ENCODE measurements around the gene ATG101. TPM values are rescaled to one million over a fixed set of nuclear protein-coding genes. Genes with fewer than 3 reads are reported as not detected.
A peak's percentile ranks its signal among the peaks of the same experiment; 100 is the strongest.

The ATG101 gene
- total and polyA plus RNA-seq, 5 donors from 2014 or later, result 30.1 to 38.2 (median 33.5) TPM

DNA sequence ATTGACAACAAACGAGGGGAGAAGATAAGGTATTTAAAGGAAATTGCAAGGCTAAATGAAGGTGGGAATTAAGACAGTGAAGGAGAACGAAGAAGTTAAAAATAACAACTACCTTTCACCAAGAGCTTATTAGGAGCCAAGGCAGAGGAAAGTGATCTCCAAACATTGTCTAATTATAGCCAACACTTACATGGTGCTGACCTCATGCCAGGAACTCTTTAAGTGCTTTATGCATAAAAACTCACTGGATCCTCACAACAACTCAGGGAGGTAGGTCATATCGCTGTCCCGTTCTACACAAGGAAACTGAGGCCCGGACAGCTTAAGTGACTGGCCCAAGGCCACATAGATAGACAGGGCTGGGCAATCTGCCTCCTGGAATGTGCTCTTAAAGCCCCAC lies 43.5 kb upstream of the ATG101 start:
- Mint-ChIP-seq H3K9me3 (no peaks in the 10 kb centered on the region), H3K27ac (peak overlapping the region in 2 of 3 donors; percentile 10 to 88), H3K36me3 (no peaks in the 10 kb centered on the region), H3K4me3 (peak overlapping the region in 1 of 4 donors; percentile 78), H3K4me1 (peaks cover 9 to 36% (median 15%) of the 10 kb centered on the region in 4 donors), H3K27me3 (peaks cover 11% of the 10 kb centered on the region)
- Histone ChIP-seq H3K4me1 (ENCODE audit: control insufficient read depth, insufficient read depth, low read length, poor library complexity, severe bottlenecking) (peaks cover 35% of the 10 kb centered on the region), H3K27me3 (ENCODE audit: control insufficient read depth, insufficient read depth, low read length) (no peaks in the 10 kb centered on the region), H3K27ac (ENCODE audit: insufficient read depth, low read length, poor library complexity, severe bottlenecking) (peak overlapping the region; percentile 64), H3K9me3 (ENCODE audit: control insufficient read depth in 2 of 2, low read length in 2 of 2) (no peaks in the 10 kb centered on the region), H3K4me3 (ENCODE audit: low read depth, low read length) (no peak overlapping the region), H3K36me3 (ENCODE audit: control insufficient read depth, insufficient read depth, low read length) (no peaks in the 10 kb centered on the region)
- ATAC-seq (ENCODE audit: low read depth in 2 of 2) (no peak), DNase-seq (no peak)

DNA sequence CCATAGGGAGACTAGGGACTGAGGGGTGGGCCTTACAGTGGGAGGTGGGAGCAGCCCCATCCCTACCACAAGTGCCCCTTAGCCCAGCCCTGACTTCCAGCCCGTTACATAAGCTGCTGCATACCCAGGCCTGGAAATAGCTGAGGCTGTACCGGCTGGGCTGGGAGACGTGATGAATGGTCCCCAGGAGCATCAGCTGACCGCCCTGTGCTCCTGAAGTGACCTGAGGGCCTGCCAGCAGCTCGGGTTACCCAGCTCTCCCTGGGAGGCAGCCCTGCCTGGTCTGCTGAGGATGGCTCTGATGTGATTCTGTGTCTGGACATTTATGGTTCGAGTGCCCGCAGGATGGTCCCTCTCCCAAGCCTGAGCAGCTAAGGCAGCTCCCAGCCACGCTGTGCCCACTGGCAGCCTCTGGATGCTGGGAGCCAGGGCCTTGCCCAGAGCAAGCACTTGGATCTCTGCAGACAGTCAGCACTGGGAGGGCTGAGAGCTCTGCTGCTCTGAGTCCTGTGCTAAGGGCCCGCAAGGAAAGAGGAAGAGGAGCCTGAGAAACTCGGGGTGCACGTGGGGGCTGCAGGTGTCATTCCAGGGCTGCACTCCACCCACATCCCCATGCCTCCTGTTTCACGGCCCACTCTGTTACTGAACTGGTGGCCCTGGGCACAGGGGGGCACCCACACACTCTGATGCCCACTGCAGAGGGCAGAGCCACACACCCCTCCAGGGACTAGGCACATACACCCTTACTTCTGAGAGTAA lies 42.5 kb upstream of the ATG101 start:
- Histone ChIP-seq H3K27ac (ENCODE audit: insufficient read depth, low read length, poor library complexity, severe bottlenecking) (no peak overlapping the region), H3K27me3 (ENCODE audit: control insufficient read depth, insufficient read depth, low read length) (no peaks in the 10 kb centered on the region), H3K9me3 (ENCODE audit: control insufficient read depth in 2 of 2, low read length in 2 of 2) (no peaks in the 10 kb centered on the region), H3K36me3 (ENCODE audit: control insufficient read depth, insufficient read depth, low read length) (no peaks in the 10 kb centered on the region), H3K4me3 (ENCODE audit: low read depth, low read length) (no peak overlapping the region), H3K4me1 (ENCODE audit: control insufficient read depth, insufficient read depth, low read length, poor library complexity, severe bottlenecking) (peaks cover 35% of the 10 kb centered on the region)
- ATAC-seq (ENCODE audit: low read depth in 2 of 2) (no peak), DNase-seq (no peak)
- Mint-ChIP-seq H3K27ac (no peak overlapping the region), H3K4me1 (peaks cover 10 to 40% (median 17%) of the 10 kb centered on the region in 4 donors), H3K4me3 (peak overlapping the region in 1 of 4 donors; percentile 38), H3K9me3 (no peaks in the 10 kb centered on the region), H3K36me3 (no peaks in the 10 kb centered on the region), H3K27me3 (peaks cover 11% of the 10 kb centered on the region)

DNA sequence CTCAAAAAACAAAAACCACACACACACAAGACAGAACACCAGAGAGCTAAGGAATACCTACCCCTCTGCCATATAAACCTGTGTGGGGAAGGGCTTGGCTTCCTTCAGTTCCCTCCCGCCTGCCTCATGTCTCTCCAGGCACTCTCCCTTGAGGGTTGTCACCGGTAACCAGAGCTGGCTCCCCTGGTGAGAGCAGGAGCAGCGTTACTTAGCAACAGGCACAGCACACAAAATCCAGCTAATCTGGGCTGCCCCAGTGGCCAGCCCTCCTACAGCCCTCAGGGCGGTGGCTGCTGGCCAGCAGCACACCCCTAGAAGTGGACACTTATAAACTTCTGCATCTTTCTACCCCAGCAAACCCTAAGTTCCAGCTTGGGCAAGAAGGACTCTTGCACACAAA lies 40.1 kb upstream of the ATG101 start:
- H3K4me3 Mint-ChIP-seq, result peak overlapping the region in 1 of 4 donors; percentile 9
- H3K4me1 ChIP-seq (ENCODE audit: control insufficient read depth, insufficient read depth, low read length, poor library complexity, severe bottlenecking), result peaks cover 32% of the 10 kb centered on the region
- H3K27me3 Mint-ChIP-seq, result peaks cover 14% of the 10 kb centered on the region
- no peak overlapping the region for H3K27ac Mint-ChIP-seq
- peaks cover 16 to 43% (median 26%) of the 10 kb centered on the region in 4 donors for H3K4me1 Mint-ChIP-seq
- H3K36me3 Mint-ChIP-seq, result no peaks in the 10 kb centered on the region
- no peaks in the 10 kb centered on the region for H3K36me3 ChIP-seq (ENCODE audit: control insufficient read depth, insufficient read depth, low read length)
- DNase-seq (no peak), ATAC-seq (ENCODE audit: low read depth in 2 of 2) (no peak)
- H3K9me3 ChIP-seq (ENCODE audit: control insufficient read depth in 2 of 2, low read length in 2 of 2), result no peaks in the 10 kb centered on the region
- H3K27me3 ChIP-seq (ENCODE audit: control insufficient read depth, insufficient read depth, low read length), result no peaks in the 10 kb centered on the region
- H3K4me3 ChIP-seq (ENCODE audit: low read depth, low read length), result no peak overlapping the region
- H3K27ac ChIP-seq (ENCODE audit: insufficient read depth, low read length, poor library complexity, severe bottlenecking), result no peak overlapping the region
- H3K9me3 Mint-ChIP-seq, result no peaks in the 10 kb centered on the region

DNA sequence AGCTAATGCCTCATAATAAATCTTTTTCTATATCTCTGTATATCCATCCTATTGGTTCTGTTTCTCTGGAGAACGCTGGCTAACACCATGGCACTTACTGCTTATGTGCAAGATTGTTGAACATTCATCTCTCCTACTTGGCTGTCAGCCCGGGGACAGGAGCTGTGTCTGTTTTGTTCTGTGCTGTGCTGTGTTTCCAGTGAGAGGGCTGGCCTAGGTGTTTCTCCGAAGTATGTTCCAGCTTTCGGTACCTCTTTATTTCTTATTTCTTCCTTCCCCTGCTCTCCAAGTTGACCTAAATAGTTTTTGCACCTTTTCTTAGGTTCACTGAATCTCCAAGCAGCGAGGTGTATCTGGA lies 37.4 kb upstream of the ATG101 start:
- peaks cover 6 to 30% (median 19%) of the 10 kb centered on the region in 4 donors for H3K4me1 Mint-ChIP-seq
- ATAC-seq (ENCODE audit: low read depth in 2 of 2) (no peak), DNase-seq (no peak)
- peak overlapping the region; percentile 70 to 95 (median 87) for H3K4me3 Mint-ChIP-seq
- Histone ChIP-seq H3K27ac (ENCODE audit: insufficient read depth, low read length, poor library complexity, severe bottlenecking) (peak overlapping the region; percentile 86), H3K4me3 (ENCODE audit: low read depth, low read length) (peak overlapping the region; percentile 63), H3K4me1 (ENCODE audit: control insufficient read depth, insufficient read depth, low read length, poor library complexity, severe bottlenecking) (peaks cover 30% of the 10 kb centered on the region), H3K36me3 (ENCODE audit: control insufficient read depth, insufficient read depth, low read length) (no peaks in the 10 kb centered on the region), H3K27me3 (ENCODE audit: control insufficient read depth, insufficient read depth, low read length) (no peaks in the 10 kb centered on the region), H3K9me3 (ENCODE audit: control insufficient read depth in 2 of 2, low read length in 2 of 2) (no peaks in the 10 kb centered on the region)
- no peaks in the 10 kb centered on the region for H3K36me3 Mint-ChIP-seq
- peak overlapping the region; percentile 82 to 96 (median 90) for H3K27ac Mint-ChIP-seq
- no peaks in the 10 kb centered on the region for H3K9me3 Mint-ChIP-seq
- peaks cover 8% of the 10 kb centered on the region for H3K27me3 Mint-ChIP-seq

- Histone ChIP-seq H3K9me3 (ENCODE audit: control insufficient read depth in 2 of 2, low read length in 2 of 2) (no peaks in the 10 kb centered on the region), H3K27me3 (ENCODE audit: control insufficient read depth, insufficient read depth, low read length) (no peaks in the 10 kb centered on the region), H3K27ac (ENCODE audit: insufficient read depth, low read length, poor library complexity, severe bottlenecking) (peak overlapping the region; percentile 86), H3K4me1 (ENCODE audit: control insufficient read depth, insufficient read depth, low read length, poor library complexity, severe bottlenecking) (peaks cover 35% of the 10 kb centered on the region), H3K36me3 (ENCODE audit: control insufficient read depth, insufficient read depth, low read length) (no peaks in the 10 kb centered on the region), H3K4me3 (ENCODE audit: low read depth, low read length) (peak overlapping the region; percentile 63)
- Mint-ChIP-seq H3K4me3 (peak overlapping the region; percentile 70 to 95 (median 87)), H3K27ac (peak overlapping the region; percentile 82 to 96 (median 90)), H3K36me3 (no peaks in the 10 kb centered on the region), H3K9me3 (no peaks in the 10 kb centered on the region), H3K4me1 (peaks cover 6 to 31% (median 19%) of the 10 kb centered on the region in 4 donors), H3K27me3 (peaks cover 8% of the 10 kb centered on the region)
- ATAC-seq (ENCODE audit: low read depth in 2 of 2), result peak; percentile 85 to 90
- DNase-seq, result peak; percentile 83 to 90 (median 90)
Observed at GRCh38 chr12:52032804-52033445, 36.9 kb upstream of the ATG101 start.

GRCh38 chr12:52033446-52034140 lies 36.2 kb upstream of the ATG101 start:
- no peaks in the 10 kb centered on the region for H3K9me3 ChIP-seq (ENCODE audit: control insufficient read depth in 2 of 2, low read length in 2 of 2)
- Mint-ChIP-seq H3K4me3 (peak overlapping the region; percentile 70 to 86 (median 82)), H3K27ac (peak overlapping the region in 2 of 3 donors; percentile 90 to 92), H3K4me1 (peaks cover 6 to 37% (median 23%) of the 10 kb centered on the region in 4 donors), H3K27me3 (peaks cover 8% of the 10 kb centered on the region), H3K36me3 (no peaks in the 10 kb centered on the region), H3K9me3 (peaks cover 0 to 2% (median 0%) of the 10 kb centered on the region in 7 donors)
- DNase-seq (no peak), ATAC-seq (ENCODE audit: low read depth in 2 of 2) (no peak)
- H3K36me3 ChIP-seq (ENCODE audit: control insufficient read depth, insufficient read depth, low read length), result no peaks in the 10 kb centered on the region
- H3K27ac ChIP-seq (ENCODE audit: insufficient read depth, low read length, poor library complexity, severe bottlenecking), result peak overlapping the region; percentile 86
- H3K27me3 ChIP-seq (ENCODE audit: control insufficient read depth, insufficient read depth, low read length), result no peaks in the 10 kb centered on the region
- peaks cover 35% of the 10 kb centered on the region for H3K4me1 ChIP-seq (ENCODE audit: control insufficient read depth, insufficient read depth, low read length, poor library complexity, severe bottlenecking)
- peak overlapping the region; percentile 61 for H3K4me3 ChIP-seq (ENCODE audit: low read depth, low read length)

DNA sequence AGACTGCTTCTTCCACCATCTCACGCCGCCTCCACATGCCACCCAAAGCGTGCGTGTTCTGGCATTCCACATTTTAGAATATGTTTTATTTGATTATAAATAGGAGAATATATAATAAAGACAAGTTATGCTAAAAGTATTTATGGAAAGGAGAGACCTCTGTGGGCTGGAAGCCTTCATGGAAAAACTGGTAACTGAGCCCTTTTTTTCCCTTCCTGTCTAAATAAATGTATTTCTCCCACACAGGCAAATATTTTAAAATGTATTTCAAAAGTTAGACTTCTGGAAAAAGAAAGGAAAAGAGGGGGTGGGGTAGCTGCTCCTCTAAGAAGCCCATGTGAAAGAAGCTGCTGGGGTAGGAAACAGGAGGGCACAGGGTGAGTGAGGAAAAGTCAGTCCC lies 34.6 kb upstream of the ATG101 start:
- Histone ChIP-seq H3K27me3 (ENCODE audit: control insufficient read depth, insufficient read depth, low read length) (no peaks in the 10 kb centered on the region), H3K4me3 (ENCODE audit: low read depth, low read length) (no peak overlapping the region), H3K27ac (ENCODE audit: insufficient read depth, low read length, poor library complexity, severe bottlenecking) (no peak overlapping the region), H3K4me1 (ENCODE audit: control insufficient read depth, insufficient read depth, low read length, poor library complexity, severe bottlenecking) (peaks cover 35% of the 10 kb centered on the region), H3K9me3 (ENCODE audit: control insufficient read depth in 2 of 2, low read length in 2 of 2) (no peaks in the 10 kb centered on the region), H3K36me3 (ENCODE audit: control insufficient read depth, insufficient read depth, low read length) (no peaks in the 10 kb centered on the region)
- Mint-ChIP-seq H3K27ac (peak overlapping the region in 1 of 3 donors; percentile 90), H3K4me3 (peak overlapping the region in 2 of 4 donors; percentile 39 to 63), H3K9me3 (peaks cover 0 to 2% (median 0%) of the 10 kb centered on the region in 7 donors), H3K36me3 (no peaks in the 10 kb centered on the region), H3K27me3 (peaks cover 8% of the 10 kb centered on the region), H3K4me1 (peaks cover 6 to 43% (median 26%) of the 10 kb centered on the region in 4 donors)
- ATAC-seq (ENCODE audit: low read depth in 2 of 2) (no peak), DNase-seq (no peak)
